Renal pelvis (tissue), 4 donors: ENCODE measurements around the gene VAV1. TPM values are rescaled to one million over a fixed set of nuclear protein-coding genes. Genes with fewer than 3 reads are reported as not detected.
"Not testable (repeated sequence)": the region's sequence is repeated elsewhere in the genome, so short reads cannot be mapped to it uniquely, and the experiment has no call there.

Experiments
- DNase-seq: peaks from one replicate; pipeline ENCODE4 v3.0.0-alpha.2; 2013
- polyA plus RNA-seq, 3 donors: library from polyadenylated mRNA; unstranded; fragments of 120-200 nt; gene quantifications; one replicate each; pipeline ENCODE4 v1.2.1, GENCODE V29; 2013; ENCODE audit not compliant: insufficient read length in 3 of 3

VAV1 gene
- polyA plus RNA-seq, 3 donors = 1.8 to 2.1 (median 1.9) TPM

GRCh38 chr19:6811906-6812305 lies 39.4 kb downstream of the VAV1 start:
- peak; percentile 5 for DNase-seq

GRCh38 chr19:6812612-6813011 lies 40.1 kb downstream of the VAV1 start:
- DNase-seq = no peak

GRCh38 chr19:6813659-6814058 lies 41.2 kb downstream of the VAV1 start:
- no peak for DNase-seq

GRCh38 chr19:6817179-6817578 lies 44.7 kb downstream of the VAV1 start:
- no peak for DNase-seq

GRCh38 chr19:6818246-6818645 lies 45.7 kb downstream of the VAV1 start:
- no peak for DNase-seq

- DNase-seq = no peak
These were observed 46.8 kb downstream of the VAV1 start for GRCh38 chr19:6819323-6819722.

- no peak for DNase-seq
These were observed 47.7 kb downstream of the VAV1 start for GRCh38 chr19:6820237-6820636.

- DNase-seq = no peak
These were observed 49.3 kb downstream of the VAV1 start for GRCh38 chr19:6821639-6822310.

- DNase-seq = peak; percentile 3
These were observed 49.8 kb downstream of the VAV1 start for GRCh38 chr19:6822311-6822670.

GRCh38 chr19:6825076-6825774 lies 52.7 kb downstream of the VAV1 start:
- no peak for DNase-seq

- DNase-seq = no peak
These were observed 53.9 kb downstream of the VAV1 start for GRCh38 chr19:6826281-6826920.

- no peak for DNase-seq
These were observed 55.8 kb downstream of the VAV1 start for GRCh38 chr19:6828306-6828697.

- no peak for DNase-seq
These were observed 56.5 kb downstream of the VAV1 start for GRCh38 chr19:6828698-6829633.

GRCh38 chr19:6829829-6830228 lies 57.3 kb downstream of the VAV1 start:
- not testable (repeated sequence) for DNase-seq

GRCh38 chr19:6831084-6831483 lies 58.6 kb downstream of the VAV1 start:
- not testable (repeated sequence) for DNase-seq

- no peak for DNase-seq
These were observed 59.9 kb downstream of the VAV1 start for GRCh38 chr19:6832412-6832811.

GRCh38 chr19:6833166-6833790 lies 60.8 kb downstream of the VAV1 start:
- no peak for DNase-seq

GRCh38 chr19:6834433-6834832 lies 61.9 kb downstream of the VAV1 start:
- no peak for DNase-seq

- DNase-seq = no peak
These were observed 63.0 kb downstream of the VAV1 start for GRCh38 chr19:6835501-6835900.

- no peak for DNase-seq
These were observed 65.0 kb downstream of the VAV1 start for GRCh38 chr19:6837525-6837924.

- no peak for DNase-seq
These were observed 65.7 kb downstream of the VAV1 start for GRCh38 chr19:6838062-6838655.
